ENCODE results near the gene ELP6. TPM values are rescaled to one million over a fixed set of nuclear protein-coding genes. Genes with fewer than 3 reads are reported as not detected.
A peak's percentile ranks its signal among the peaks of the same experiment; 100 is the strongest.
"Not testable (repeated sequence)": the region's sequence is repeated elsewhere in the genome, so short reads cannot be mapped to it uniquely, and the experiment has no call there.

The ELP6 gene
- total and polyA plus RNA-seq, 4 donors, result 32.9 to 61.9 (median 51.7) TPM

GRCh38 chr3:47475570-47476329 lies 37.8 kb downstream of the ELP6 start, which contains the start of gene SCAP:
TSS of gene SCAP (minus strand) at chr3:47475941. CDS start at chr3:47442993, 32,948 bp downstream.
- WGBS (ENCODE audit: insufficient coverage), result 2% methylated on average over 88 of the region's 88 CpGs
- Histone ChIP-seq H3K9me3 (ENCODE audit: control insufficient read depth, insufficient read depth, low read length) (no peaks in the 10 kb centered on the region), H3K4me1 (ENCODE audit: control insufficient read depth, insufficient read depth, low read length) (peaks cover 22% of the 10 kb centered on the region), H3K36me3 (ENCODE audit: control insufficient read depth, insufficient read depth, low read length) (no peaks in the 10 kb centered on the region), H3K4me3 (ENCODE audit: low read depth, low read length) (peak within 1 kb of the TSS; percentile 81), H3K27me3 (ENCODE audit: control insufficient read depth, insufficient read depth, low read length) (no peaks in the 10 kb centered on the region), H3K27ac (ENCODE audit: low read depth, low read length) (peak within 1 kb of the TSS; percentile 72)
- peak; percentile 68 to 96 (median 78) for DNase-seq (ENCODE audit: low read depth in 4 of 6, low spot score in 6 of 6)

GRCh38 chr3:47475029-47475569 lies 38.4 kb downstream of the ELP6 start:
- DNase-seq (ENCODE audit: low read depth in 4 of 6, low spot score in 6 of 6), result peak in 1 of 6 donors; percentile 10
- Histone ChIP-seq H3K9me3 (ENCODE audit: control insufficient read depth, insufficient read depth, low read length) (no peaks in the 10 kb centered on the region), H3K4me1 (ENCODE audit: control insufficient read depth, insufficient read depth, low read length) (peaks cover 22% of the 10 kb centered on the region), H3K27me3 (ENCODE audit: control insufficient read depth, insufficient read depth, low read length) (no peaks in the 10 kb centered on the region), H3K4me3 (ENCODE audit: low read depth, low read length) (peak overlapping the region; percentile 81), H3K27ac (ENCODE audit: low read depth, low read length) (peak overlapping the region; percentile 64), H3K36me3 (ENCODE audit: control insufficient read depth, insufficient read depth, low read length) (no peaks in the 10 kb centered on the region)
- WGBS (ENCODE audit: insufficient coverage), result 0% methylated on average over 21 of the region's 24 CpGs

- H3K9me3 ChIP-seq (ENCODE audit: control insufficient read depth, insufficient read depth, low read length), result peaks cover 1% of the 10 kb centered on the region
- peaks cover 22% of the 10 kb centered on the region for H3K4me1 ChIP-seq (ENCODE audit: control insufficient read depth, insufficient read depth, low read length)
- WGBS (ENCODE audit: insufficient coverage), result 71% methylated on average over 3 of the region's 3 CpGs
- no peak for DNase-seq (ENCODE audit: low read depth in 4 of 6, low spot score in 6 of 6)
- H3K4me3 ChIP-seq (ENCODE audit: low read depth, low read length), result no peak overlapping the region
- H3K27ac ChIP-seq (ENCODE audit: low read depth, low read length), result no peak overlapping the region
- no peaks in the 10 kb centered on the region for H3K27me3 ChIP-seq (ENCODE audit: control insufficient read depth, insufficient read depth, low read length)
- H3K36me3 ChIP-seq (ENCODE audit: control insufficient read depth, insufficient read depth, low read length), result no peaks in the 10 kb centered on the region
Measured at GRCh38 chr3:47473391-47473790, 40.1 kb downstream of the ELP6 start.

- no peak overlapping the region for H3K4me3 ChIP-seq (ENCODE audit: low read depth, low read length)
- peaks cover 7% of the 10 kb centered on the region for H3K4me1 ChIP-seq (ENCODE audit: control insufficient read depth, insufficient read depth, low read length)
- no peak overlapping the region for H3K27ac ChIP-seq (ENCODE audit: low read depth, low read length)
- DNase-seq (ENCODE audit: low read depth in 4 of 6, low spot score in 6 of 6), result no peak
- WGBS (ENCODE audit: insufficient coverage), result no CpG with 5 or more reads among the region's 3 CpGs
- H3K36me3 ChIP-seq (ENCODE audit: control insufficient read depth, insufficient read depth, low read length), result peaks cover 2% of the 10 kb centered on the region
- peaks cover 1% of the 10 kb centered on the region for H3K9me3 ChIP-seq (ENCODE audit: control insufficient read depth, insufficient read depth, low read length)
- no peaks in the 10 kb centered on the region for H3K27me3 ChIP-seq (ENCODE audit: control insufficient read depth, insufficient read depth, low read length)
Measured at GRCh38 chr3:47469616-47470015, 43.9 kb downstream of the ELP6 start.

GRCh38 chr3:47468315-47468714 lies 45.2 kb downstream of the ELP6 start:
- WGBS (ENCODE audit: insufficient coverage), result no CpG with 5 or more reads among the region's 1 CpG
- not testable (repeated sequence) for H3K36me3 ChIP-seq (ENCODE audit: control insufficient read depth, insufficient read depth, low read length); H3K27ac ChIP-seq (ENCODE audit: low read depth, low read length)

GRCh38 chr3:47464588-47464987 lies 48.9 kb downstream of the ELP6 start:
- no peaks in the 10 kb centered on the region for H3K4me1 ChIP-seq (ENCODE audit: control insufficient read depth, insufficient read depth, low read length)
- no CpG with 5 or more reads among the region's 1 CpG for WGBS (ENCODE audit: insufficient coverage)
- H3K27me3 ChIP-seq (ENCODE audit: control insufficient read depth, insufficient read depth, low read length), result no peaks in the 10 kb centered on the region
- H3K4me3 ChIP-seq (ENCODE audit: low read depth, low read length), result no peak overlapping the region
- no peak for DNase-seq (ENCODE audit: low read depth in 4 of 6, low spot score in 6 of 6)
- no peak overlapping the region for H3K27ac ChIP-seq (ENCODE audit: low read depth, low read length)
- peaks cover 1% of the 10 kb centered on the region for H3K9me3 ChIP-seq (ENCODE audit: control insufficient read depth, insufficient read depth, low read length)
- H3K36me3 ChIP-seq (ENCODE audit: control insufficient read depth, insufficient read depth, low read length), result peaks cover 2% of the 10 kb centered on the region

More at GRCh38 chr3:47468315-47468714, 45.2 kb downstream of the ELP6 start:
- DNase-seq (ENCODE audit: low read depth in 4 of 6, low spot score in 6 of 6); H3K27me3 ChIP-seq (ENCODE audit: control insufficient read depth, insufficient read depth, low read length); H3K4me3 ChIP-seq (ENCODE audit: low read depth, low read length); H3K4me1 ChIP-seq (ENCODE audit: control insufficient read depth, insufficient read depth, low read length); H3K9me3 ChIP-seq (ENCODE audit: control insufficient read depth, insufficient read depth, low read length): not testable (repeated sequence)

- not testable (repeated sequence) for DNase-seq (ENCODE audit: low read depth in 4 of 6, low spot score in 6 of 6); H3K27me3 ChIP-seq (ENCODE audit: control insufficient read depth, insufficient read depth, low read length); H3K27ac ChIP-seq (ENCODE audit: low read depth, low read length); H3K4me3 ChIP-seq (ENCODE audit: low read depth, low read length); H3K9me3 ChIP-seq (ENCODE audit: control insufficient read depth, insufficient read depth, low read length); H3K36me3 ChIP-seq (ENCODE audit: control insufficient read depth, insufficient read depth, low read length); H3K4me1 ChIP-seq (ENCODE audit: control insufficient read depth, insufficient read depth, low read length)
- WGBS (ENCODE audit: insufficient coverage), result 100% methylated on average over 1 of the region's 9 CpGs
Measured at GRCh38 chr3:47459534-47460085, 53.9 kb downstream of the ELP6 start.

- Histone ChIP-seq H3K9me3 (ENCODE audit: control insufficient read depth, insufficient read depth, low read length) (no peaks in the 10 kb centered on the region), H3K4me3 (ENCODE audit: low read depth, low read length) (no peak overlapping the region), H3K4me1 (ENCODE audit: control insufficient read depth, insufficient read depth, low read length) (no peaks in the 10 kb centered on the region), H3K27me3 (ENCODE audit: control insufficient read depth, insufficient read depth, low read length) (no peaks in the 10 kb centered on the region), H3K36me3 (ENCODE audit: control insufficient read depth, insufficient read depth, low read length) (no peaks in the 10 kb centered on the region), H3K27ac (ENCODE audit: low read depth, low read length) (no peak overlapping the region)
- no peak for DNase-seq (ENCODE audit: low read depth in 4 of 6, low spot score in 6 of 6)
Measured at GRCh38 chr3:47456984-47457383, 56.5 kb downstream of the ELP6 start.

GRCh38 chr3:47455806-47456452 lies 57.6 kb downstream of the ELP6 start:
- no peaks in the 10 kb centered on the region for H3K4me1 ChIP-seq (ENCODE audit: control insufficient read depth, insufficient read depth, low read length)
- no peaks in the 10 kb centered on the region for H3K27me3 ChIP-seq (ENCODE audit: control insufficient read depth, insufficient read depth, low read length)
- no peak for DNase-seq (ENCODE audit: low read depth in 4 of 6, low spot score in 6 of 6)
- no peaks in the 10 kb centered on the region for H3K36me3 ChIP-seq (ENCODE audit: control insufficient read depth, insufficient read depth, low read length)
- H3K4me3 ChIP-seq (ENCODE audit: low read depth, low read length), result no peak overlapping the region
- no peak overlapping the region for H3K27ac ChIP-seq (ENCODE audit: low read depth, low read length)
- no peaks in the 10 kb centered on the region for H3K9me3 ChIP-seq (ENCODE audit: control insufficient read depth, insufficient read depth, low read length)
- WGBS (ENCODE audit: insufficient coverage), result 88% methylated on average over 1 of the region's 3 CpGs

Data from spinal cord (tissue), 10 donors.